ENCODE measurements around the gene PIK3AP1. TPM values are rescaled to one million over a fixed set of nuclear protein-coding genes. Genes with fewer than 3 reads are reported as not detected.

PIK3AP1 gene
- total and polyA plus RNA-seq, 2 of the 8 experiments (the other 6 are each of a cell fraction or from before 2014, with no cell fraction given), result 1.9 to 4.5 TPM

DNA sequence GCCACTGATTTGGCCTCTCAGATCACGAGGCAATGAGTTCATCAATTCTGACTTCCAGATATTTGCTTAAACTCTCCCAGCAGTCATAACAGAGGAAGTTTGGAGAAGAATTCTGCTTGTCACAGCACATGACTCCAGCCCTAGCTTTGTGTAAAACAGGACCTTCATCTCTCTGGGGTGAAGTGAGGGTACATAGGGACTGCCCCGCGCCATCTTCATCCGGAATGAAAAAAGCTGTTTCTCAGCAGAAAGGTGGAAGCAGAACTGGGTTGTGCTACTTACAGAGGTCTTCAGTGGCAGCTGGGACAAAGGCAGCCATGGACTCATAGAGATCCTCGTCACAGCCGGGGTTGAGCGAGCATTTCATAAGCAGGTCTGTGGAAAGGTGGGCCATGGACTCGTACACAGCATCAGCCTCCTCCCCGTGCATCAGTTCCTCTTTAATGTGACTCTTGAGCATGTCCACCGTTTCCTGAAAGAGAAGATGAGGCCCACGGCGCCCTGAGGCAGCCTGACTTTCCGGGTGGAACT, 75.1 kb downstream of the PIK3AP1 start:
- no peak overlapping the region for H2BK12ac ChIP-seq (ENCODE audit: low read depth, low read length)
- no peak for TF ChIP-seq POU5F1 (IDR thresholded peaks at IDR 0.05; ENCODE audit: low read depth, low read length)
- no peak for TF ChIP-seq EZH2 (IDR thresholded peaks at IDR 0.05; ENCODE audit: low read depth, low read length, severe bottlenecking)
- no peak for TF ChIP-seq NANOG (IDR thresholded peaks at IDR 0.05; ENCODE audit: insufficient read depth, low read depth, low read length, poor library complexity, severe bottlenecking)
- TF ChIP-seq, protein P1, sequence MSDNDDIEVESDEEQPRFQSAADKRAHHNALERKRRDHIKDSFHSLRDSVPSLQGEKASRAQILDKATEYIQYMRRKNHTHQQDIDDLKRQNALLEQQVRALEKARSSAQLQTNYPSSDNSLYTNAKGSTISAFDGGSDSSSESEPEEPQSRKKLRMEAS (IDR thresholded peaks at IDR 0.05), result no peak
- no peak for TF ChIP-seq POLR2A (IDR thresholded peaks at IDR 0.05; ENCODE audit: control extremely low read depth in 1 of 2, low read depth in 2 of 2, low read length in 2 of 2)
- TF ChIP-seq CEBPB (IDR thresholded peaks at IDR 0.05; ENCODE audit: low read depth, low read length), result no peak
- TF ChIP-seq KDM5A (IDR thresholded peaks at IDR 0.05; ENCODE audit: low read length), result no peak
- TF ChIP-seq SP1 (IDR thresholded peaks at IDR 0.05; ENCODE audit: low read depth, low read length), result no peak
- TF ChIP-seq SRF (IDR thresholded peaks at IDR 0.05; ENCODE audit: low read depth, low read length), result no peak
- no peak for TF ChIP-seq RAD21 (IDR thresholded peaks at IDR 0.05 in 1 of 2, conservative IDR thresholded peaks at IDR 0.05 in 1 of 2; ENCODE audit: low read depth in 2 of 2, low read length in 2 of 2)
- H3K4me1 ChIP-seq (replicated peaks in 1 of 4; ENCODE audit: control insufficient read depth in 3 of 4, insufficient read depth in 4 of 4, low read length in 3 of 4), result no peaks in the 10 kb centered on the region
- H4K20me1 ChIP-seq (replicated peaks in 1 of 2; ENCODE audit: control insufficient read depth in 1 of 2, insufficient read depth in 2 of 2, low read length in 2 of 2), result no peaks in the 10 kb centered on the region
- no peaks in the 10 kb centered on the region for H3K27me3 ChIP-seq (replicated peaks in 1 of 4; ENCODE audit: control insufficient read depth in 3 of 4, extremely low read depth in 1 of 4, insufficient read depth in 3 of 4, low read length in 3 of 4)
- H4K91ac ChIP-seq (replicated peaks; ENCODE audit: insufficient read length, low read length), result no peak overlapping the region
- no peak overlapping the region for H2BK5ac ChIP-seq (ENCODE audit: low read depth, low read length)
- no peak overlapping the region for H3K4me2 ChIP-seq (ENCODE audit: insufficient read depth in 1 of 2, low read depth in 2 of 2, low read length in 2 of 2)
- no peaks in the 10 kb centered on the region for H3K79me1 ChIP-seq (ENCODE audit: low read depth, low read length)
- CTCF ChIA-PET (ENCODE audit: partially characterized antibody), result no interaction called here
- no peaks in the 10 kb centered on the region for H3K23me2 ChIP-seq (ENCODE audit: low read depth, low read length)
- H4K8ac ChIP-seq (ENCODE audit: extremely low read depth, insufficient read depth, low read length), result peak overlapping the region; percentile 11; the same call in 1 of the 2 replicates
- no peak for FAIRE-seq
- DNase-seq (ENCODE audit: low read depth in 1 of 2, low spot score in 2 of 2), result no peak
- H3K56ac ChIP-seq (replicated peaks; ENCODE audit: insufficient read length, low read depth, low read length), result no peak overlapping the region
- H2BK15ac ChIP-seq (ENCODE audit: low read length), result no peak overlapping the region
- H2BK120ac ChIP-seq (replicated peaks; ENCODE audit: low read depth, low read length), result no peak overlapping the region
- no peak overlapping the region; the same call in 1 of the 2 replicates for H2AK5ac ChIP-seq (ENCODE audit: low read depth, low read length)
- H3K27ac ChIP-seq (ENCODE audit: low read depth, low read length), result no peak overlapping the region
- H3K4ac ChIP-seq (replicated peaks; ENCODE audit: insufficient read length, low read depth, low read length), result no peak overlapping the region
- H4K5ac ChIP-seq (ENCODE audit: insufficient read length, low read depth, low read length), result no peak overlapping the region
- no peaks in the 10 kb centered on the region for H3K79me2 ChIP-seq (ENCODE audit: control insufficient read depth in 1 of 2, insufficient read depth in 2 of 2, low read length in 2 of 2)
- H2AFZ ChIP-seq (ENCODE audit: low read length), result no peak overlapping the region
- no peak overlapping the region for H3K14ac ChIP-seq (ENCODE audit: insufficient read length)
- no peak overlapping the region for H3K18ac ChIP-seq (ENCODE audit: extremely low read depth, low read length)
- WGBS, 2 experiments (ENCODE audit: extremely low coverage in 1 of 2, insufficient coverage in 1 of 2, insufficient read length in 1 of 2, insufficient replicate concordance in 2 of 2, low coverage in 1 of 2, low lambda C conversion rate in 2 of 2, missing lambda C conversion rate in 1 of 2), result 88% methylated on average over 13 of the region's 13 CpGs; no CpG with 5 or more reads in 1 of the 2 experiments
- H3K9ac ChIP-seq (replicated peaks in 1 of 4; ENCODE audit: extremely low read depth in 1 of 4, low read depth in 3 of 4, low read length in 3 of 4), result no peak overlapping the region
- no peaks in the 10 kb centered on the region for H3K9me3 ChIP-seq (ENCODE audit: insufficient read depth in 2 of 2, low read depth in 1 of 2, low read length in 1 of 2)
- no peak overlapping the region for H3K23ac ChIP-seq (ENCODE audit: insufficient read length)
- POLR2A ChIA-PET (ENCODE audit: partially characterized antibody), result no interaction called here
- H2BK20ac ChIP-seq (ENCODE audit: low read length), result no peak overlapping the region
- no peak overlapping the region for H3K4me3 ChIP-seq (ENCODE audit: extremely low read depth in 1 of 4, insufficient read depth in 2 of 4, low read depth in 3 of 4, low read length in 4 of 4)
- no peaks in the 10 kb centered on the region for H3K36me3 ChIP-seq (ENCODE audit: control insufficient read depth in 2 of 4, insufficient read depth in 4 of 4, low read length in 3 of 4)

Measured in H1 (cell line).